NCI-H526 treated with DMSO at 0.1 percent for 48 hours (cell line): ENCODE data around the gene FBXO17.
"Not testable (repeated sequence)": the region's sequence is repeated elsewhere in the genome, so short reads cannot be mapped to it uniquely, and the experiment has no call there.

Experiments
- DNase-seq: peaks from one replicate; lab custom pipeline; 2025; lab: John Stamatoyannopoulos, UW

FBXO17 gene

GRCh38 chr19:38979812-38980211 lies 4.3 kb upstream of the FBXO17 start:
- DNase-seq = no peak

- no peak for DNase-seq
Measured at GRCh38 chr19:38978326-38978689, 2.8 kb upstream of the FBXO17 start.

GRCh38 chr19:38977445-38978325 lies 2.1 kb upstream of the FBXO17 start:
- no peak for DNase-seq

GRCh38 chr19:38975861-38976271 lies 324 bp upstream of the FBXO17 start:
- peak; percentile 59 for DNase-seq

GRCh38 chr19:38974624-38975213 lies 823 bp downstream of the FBXO17 start:
- no peak for DNase-seq

- DNase-seq = no peak
Measured at GRCh38 chr19:38971672-38972071, 3.9 kb downstream of the FBXO17 start.

GRCh38 chr19:38970664-38971532 lies 4.6 kb downstream of the FBXO17 start:
- no peak for DNase-seq

- DNase-seq = not testable (repeated sequence)
Measured at GRCh38 chr19:38966149-38966548, 9.4 kb downstream of the FBXO17 start.

- no peak for DNase-seq
Measured at GRCh38 chr19:38964738-38965137, 10.8 kb downstream of the FBXO17 start.

GRCh38 chr19:38959618-38960017 lies 15.9 kb downstream of the FBXO17 start:
- DNase-seq = no peak

GRCh38 chr19:38958301-38958700 lies 17.2 kb downstream of the FBXO17 start:
- no peak for DNase-seq

- no peak for DNase-seq
Measured at GRCh38 chr19:38956264-38956663, 19.3 kb downstream of the FBXO17 start.

- no peak for DNase-seq
Measured at GRCh38 chr19:38953677-38954076, 21.9 kb downstream of the FBXO17 start.

- DNase-seq = peak; percentile 22
Measured at GRCh38 chr19:38952395-38953165, 23.0 kb downstream of the FBXO17 start.

GRCh38 chr19:38951187-38951586 lies 24.4 kb downstream of the FBXO17 start:
- DNase-seq = no peak

- peak; percentile 86 for DNase-seq
Measured at GRCh38 chr19:38949580-38950367, 25.8 kb downstream of the FBXO17 start.

- DNase-seq = no peak
Measured at GRCh38 chr19:38946229-38947010, 29.1 kb downstream of the FBXO17 start.

- DNase-seq = no peak
Measured at GRCh38 chr19:38945562-38946228, 29.8 kb downstream of the FBXO17 start.

- no peak for DNase-seq
Measured at GRCh38 chr19:38944981-38945506, 30.5 kb downstream of the FBXO17 start.
